GM18511 (cell line): ENCODE data around the gene GRIN1.

ENCODE experiments used
- ATAC-seq: cut with Tn5 transposase; IDR thresholded peaks from one replicate; pipeline ENCODE4 v1.9.1; 2021; ENCODE audit warnings: mild to moderate bottlenecking, moderate library complexity; ENCODE audit not compliant: unreplicated experiment

The GRIN1 gene

DNA sequence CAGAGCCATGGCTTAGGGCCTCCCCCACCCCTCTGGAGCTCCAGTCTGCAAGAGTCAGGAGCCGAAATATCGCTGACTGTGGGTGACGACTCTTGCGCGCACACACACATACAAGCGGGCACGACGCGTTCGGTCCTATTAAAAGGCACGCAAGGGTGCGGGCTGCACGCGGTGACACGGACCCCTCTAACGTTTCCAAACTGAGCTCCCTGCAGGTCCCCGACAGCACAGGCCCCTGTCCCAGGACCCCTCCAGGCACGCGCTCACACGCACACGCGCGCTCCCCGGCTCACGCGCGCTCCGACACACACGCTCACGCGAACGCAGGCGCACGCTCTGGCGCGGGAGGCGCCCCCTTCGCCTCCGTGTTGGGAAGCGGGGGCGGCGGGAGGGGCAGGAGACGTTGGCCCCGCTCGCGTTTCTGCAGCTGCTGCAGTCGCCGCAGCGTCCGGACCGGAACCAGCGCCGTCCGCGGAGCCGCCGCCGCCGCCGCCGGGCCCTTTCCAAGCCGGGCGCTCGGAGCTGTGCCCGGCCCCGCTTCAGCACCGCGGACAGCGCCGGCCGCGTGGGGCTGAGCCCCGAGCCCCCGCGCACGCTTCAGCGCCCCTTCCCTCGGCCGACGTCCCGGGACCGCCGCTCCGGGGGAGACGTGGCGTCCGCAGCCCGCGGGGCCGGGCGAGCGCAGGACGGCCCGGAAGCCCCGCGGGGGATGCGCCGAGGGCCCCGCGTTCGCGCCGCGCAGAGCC, at the start of gene GRIN1:
GRIN1 (plus strand) TSS at position 433 of the 746 bp plus-strand sequence. CDS start 333 bp downstream, outside the sequence.
- no peak for ATAC-seq

DNA sequence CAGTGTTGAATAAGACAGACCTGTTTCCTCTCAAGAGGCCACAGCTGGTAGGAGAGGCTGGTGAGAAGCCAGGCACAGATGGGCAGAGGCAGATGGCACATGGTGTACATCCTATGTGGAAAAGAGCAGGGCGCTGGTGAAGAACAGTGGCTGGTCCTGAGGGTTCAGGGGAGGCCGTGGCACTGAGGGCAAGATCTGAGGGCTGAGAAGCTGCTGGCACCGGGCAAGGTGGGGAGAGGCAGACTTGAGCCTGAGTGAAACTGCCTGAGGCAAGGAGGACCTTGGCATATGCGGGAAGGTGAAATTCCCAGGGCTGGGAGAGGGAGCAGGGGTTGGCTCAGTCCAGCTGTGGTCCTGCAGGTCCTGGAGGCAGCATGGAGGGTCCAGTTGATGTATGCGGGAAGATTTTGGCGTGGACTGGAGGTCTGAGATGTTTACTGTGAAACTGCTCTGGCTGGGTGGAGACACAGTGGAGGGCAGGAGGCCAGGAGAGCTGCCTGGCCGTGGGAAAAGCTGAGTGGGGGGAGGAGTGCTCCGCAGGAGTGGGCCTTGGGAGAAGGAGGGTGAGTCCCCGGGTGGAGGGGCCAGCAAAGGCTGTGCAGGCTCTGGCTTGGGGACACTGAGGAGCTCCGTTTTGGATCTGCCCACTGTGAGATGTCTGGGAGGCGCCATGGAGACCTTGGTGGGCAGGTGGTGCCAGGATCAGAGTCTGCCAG, 49.6 kb upstream of the GRIN1 start:
- ATAC-seq, result no peak

DNA sequence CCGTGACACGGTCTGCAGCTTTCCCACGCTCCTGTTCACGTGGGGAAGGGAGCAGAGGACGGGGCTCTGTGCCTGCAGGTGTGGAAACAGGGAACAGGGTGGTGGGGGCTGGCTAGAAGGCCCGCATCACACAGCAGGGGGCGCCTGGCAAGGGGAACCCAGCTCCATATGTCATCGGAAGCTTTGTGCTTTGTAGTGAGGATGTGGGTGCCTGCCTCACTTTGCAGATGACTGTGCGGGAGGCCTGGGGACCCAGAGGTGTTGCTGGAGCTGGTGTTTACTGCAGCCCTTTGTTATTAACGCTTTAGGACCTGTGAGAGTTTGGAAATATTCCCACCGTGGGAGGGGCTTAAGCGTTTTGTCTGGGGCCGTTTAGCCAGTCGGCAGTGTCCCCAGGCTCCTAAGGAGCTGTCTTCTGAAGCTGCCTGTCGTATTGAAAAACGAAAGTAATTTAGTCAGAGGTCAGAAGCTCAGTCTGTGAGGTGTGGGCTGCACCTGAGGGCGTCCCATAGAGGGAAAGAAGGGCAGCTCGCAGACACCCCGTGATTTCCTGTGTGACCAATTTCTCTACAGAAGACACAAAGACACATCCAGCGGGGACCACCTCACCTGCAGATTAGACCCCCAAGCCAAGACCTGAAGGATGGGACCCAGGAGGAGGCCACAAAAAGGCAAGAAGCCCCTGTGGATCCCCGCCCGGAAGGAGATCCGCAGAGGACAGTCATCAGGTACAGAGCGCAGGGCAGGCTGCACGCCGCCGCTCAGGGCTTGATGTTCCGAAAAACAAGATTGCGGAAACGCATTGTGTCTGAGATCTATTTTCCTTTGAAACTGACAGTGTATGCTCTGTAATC, 43.1 kb upstream of the GRIN1 start:
- ATAC-seq, result peak; percentile 93

DNA sequence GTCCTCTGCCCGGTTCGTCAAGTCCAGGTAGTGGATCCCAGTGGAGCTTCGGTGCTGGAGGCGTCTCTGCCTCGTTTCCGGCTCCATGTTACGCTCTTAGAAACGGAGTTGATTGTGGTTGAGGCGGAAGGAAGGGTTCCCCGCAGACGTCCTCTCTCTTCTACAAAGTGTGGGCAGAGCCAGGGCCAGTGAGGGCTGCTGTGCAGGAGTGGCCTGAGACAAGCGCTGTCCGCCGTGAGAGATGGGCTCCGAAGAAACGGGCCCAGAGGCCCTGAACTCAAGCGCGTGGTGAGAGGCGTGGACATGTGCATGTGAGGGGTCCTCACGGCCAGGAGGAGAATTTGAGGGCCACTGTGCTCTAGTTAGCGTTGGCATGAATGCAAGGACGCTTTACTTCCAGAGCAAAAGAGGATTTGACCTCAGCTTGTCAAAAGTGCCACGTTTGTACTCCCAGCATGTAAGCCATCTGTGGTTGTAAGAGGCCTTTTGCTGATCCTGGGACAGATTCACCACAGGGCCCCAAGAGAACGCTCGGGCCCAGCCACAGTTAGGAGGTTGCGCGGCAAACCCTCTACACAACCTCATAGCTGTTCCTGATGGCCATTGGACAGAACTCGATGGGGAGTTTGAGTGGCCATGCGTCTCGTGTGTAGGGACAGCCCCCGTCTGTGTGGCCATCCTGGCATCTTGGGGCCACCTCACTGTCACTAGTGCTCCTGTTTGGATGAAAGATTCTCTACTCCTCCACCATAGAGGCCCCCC, 42.0 kb upstream of the GRIN1 start:
- no peak for ATAC-seq

DNA sequence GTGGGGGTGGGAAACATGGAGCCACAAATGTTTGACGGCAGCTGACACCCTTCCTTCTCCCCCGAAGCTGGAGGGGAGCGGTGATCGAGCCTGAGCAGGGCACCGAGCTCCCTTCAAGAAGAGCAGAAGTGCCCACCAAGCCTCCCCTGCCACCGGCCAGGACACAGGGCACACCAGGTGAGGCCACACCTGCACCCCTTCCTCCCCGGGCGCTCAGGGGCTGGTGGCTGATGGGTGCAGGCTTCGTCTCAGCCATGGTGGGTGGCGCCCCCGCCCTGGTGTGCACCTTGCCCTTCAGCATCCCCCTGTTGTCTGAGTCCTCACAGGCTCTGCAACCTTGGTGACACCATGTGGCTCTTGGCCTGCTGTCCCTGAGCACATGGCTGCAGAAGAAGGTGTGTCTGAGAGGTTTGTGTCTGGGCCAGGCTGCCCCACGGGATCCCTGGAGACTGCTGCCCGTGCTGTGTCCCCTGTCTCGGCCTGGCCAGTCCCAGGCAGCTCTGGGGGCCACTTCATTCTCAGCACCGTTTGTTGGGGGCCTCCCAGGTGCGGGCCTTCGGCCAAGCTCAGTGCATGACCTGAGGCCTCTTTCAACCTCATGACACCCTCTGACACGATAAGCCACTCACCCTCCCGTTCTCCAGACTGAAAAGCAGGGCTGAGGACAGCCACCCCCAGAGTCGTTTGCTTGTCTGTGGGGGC, 41.0 kb upstream of the GRIN1 start:
- ATAC-seq, result no peak

DNA sequence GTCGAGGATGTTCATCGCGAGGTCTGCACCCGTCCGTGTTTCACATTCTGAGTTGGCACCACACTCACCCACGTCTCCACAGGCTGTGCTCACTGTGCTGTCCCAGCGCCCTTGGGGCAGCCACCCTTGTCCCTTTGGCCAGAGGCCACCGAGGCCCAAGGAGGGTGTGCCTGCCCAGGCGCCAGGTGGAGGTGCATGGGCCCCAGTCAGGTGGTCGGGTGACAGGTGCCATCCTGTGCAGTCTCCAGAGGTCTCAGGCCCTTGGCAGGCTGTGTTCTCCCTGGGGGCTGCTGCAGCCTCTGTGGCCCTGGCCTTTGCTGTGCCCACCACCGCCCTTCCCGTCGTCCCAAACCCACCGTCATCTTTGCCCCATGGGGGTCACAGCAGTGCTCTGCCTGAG, 39.7 kb upstream of the GRIN1 start:
- no peak for ATAC-seq

DNA sequence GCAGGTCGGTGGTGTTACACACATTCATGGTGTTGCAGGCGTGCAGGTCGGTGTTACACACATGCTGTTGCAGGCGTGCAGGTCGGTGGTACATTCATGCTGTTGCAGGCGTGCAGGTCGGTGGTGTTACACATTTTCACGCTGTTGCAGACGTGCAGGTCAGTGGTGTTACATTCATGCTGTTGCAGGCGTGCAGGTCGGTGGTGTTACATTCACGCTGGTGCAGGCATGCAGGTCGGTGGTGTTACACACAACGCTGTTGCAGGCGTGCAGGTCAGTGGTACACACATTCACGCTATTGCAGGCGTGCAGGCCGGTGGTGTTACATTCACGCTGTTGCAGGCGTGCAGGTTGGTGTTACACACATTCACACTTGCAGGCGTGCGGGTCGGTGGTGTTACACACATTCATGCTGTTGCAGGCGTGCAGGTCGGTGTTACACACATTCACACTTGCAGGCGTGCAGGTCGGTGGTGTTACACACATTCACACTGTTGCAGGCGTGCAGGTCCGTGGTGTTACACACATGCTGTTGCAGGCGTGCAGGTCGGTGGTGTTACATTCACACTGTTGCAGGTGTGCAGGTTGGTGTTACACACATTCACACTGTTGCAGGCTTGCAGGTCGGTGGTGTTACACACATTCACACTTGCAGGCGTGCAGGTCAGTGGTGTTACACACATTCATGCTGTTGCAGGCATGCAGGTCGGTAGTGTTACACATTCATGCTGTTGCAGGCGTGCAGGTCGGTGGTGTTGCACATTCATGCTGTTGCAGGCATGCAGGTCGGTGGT, 35.6 kb upstream of the GRIN1 start:
- ATAC-seq, result no peak

DNA sequence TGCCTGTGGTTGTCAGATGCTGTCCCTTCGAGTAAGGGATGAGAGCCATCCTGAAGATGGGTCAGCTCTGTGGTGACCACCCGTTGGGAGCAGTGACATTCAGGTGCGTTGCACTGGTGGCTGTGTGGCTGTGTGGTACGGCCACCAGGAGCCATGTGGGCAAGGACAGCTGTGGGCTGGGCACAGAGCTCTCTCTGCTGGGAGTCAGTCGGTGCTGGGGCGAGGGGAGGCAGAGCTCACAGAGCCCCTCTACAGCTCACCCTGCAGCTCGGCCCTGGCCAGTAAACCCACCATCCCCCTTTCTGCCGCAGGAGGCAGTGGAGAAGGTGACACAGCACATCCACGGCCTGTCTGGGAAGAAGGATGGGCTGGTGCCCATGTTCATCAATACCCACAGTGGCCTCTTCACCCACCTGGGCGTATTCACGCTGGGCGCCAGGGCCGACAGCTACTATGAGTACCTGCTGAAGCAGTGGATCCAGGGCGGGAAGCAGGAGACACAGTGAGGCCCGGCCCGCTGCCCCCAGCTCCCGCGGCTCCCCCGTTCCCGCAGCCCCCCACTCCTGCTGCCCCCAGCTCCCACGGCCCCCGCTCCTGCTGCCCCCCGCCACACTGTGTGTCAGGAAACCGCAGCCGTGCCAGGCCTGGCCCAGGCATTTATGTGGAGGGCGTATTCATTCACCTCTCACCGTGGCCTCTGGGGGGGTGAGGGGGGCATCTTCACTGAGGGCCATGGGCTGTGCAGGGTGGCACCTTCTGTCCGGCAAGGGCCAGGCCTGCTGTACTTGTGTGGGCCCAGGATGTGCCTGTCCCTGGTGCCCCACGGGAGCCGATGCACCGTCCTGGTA, 32.9 kb upstream of the GRIN1 start:
- no peak for ATAC-seq

DNA sequence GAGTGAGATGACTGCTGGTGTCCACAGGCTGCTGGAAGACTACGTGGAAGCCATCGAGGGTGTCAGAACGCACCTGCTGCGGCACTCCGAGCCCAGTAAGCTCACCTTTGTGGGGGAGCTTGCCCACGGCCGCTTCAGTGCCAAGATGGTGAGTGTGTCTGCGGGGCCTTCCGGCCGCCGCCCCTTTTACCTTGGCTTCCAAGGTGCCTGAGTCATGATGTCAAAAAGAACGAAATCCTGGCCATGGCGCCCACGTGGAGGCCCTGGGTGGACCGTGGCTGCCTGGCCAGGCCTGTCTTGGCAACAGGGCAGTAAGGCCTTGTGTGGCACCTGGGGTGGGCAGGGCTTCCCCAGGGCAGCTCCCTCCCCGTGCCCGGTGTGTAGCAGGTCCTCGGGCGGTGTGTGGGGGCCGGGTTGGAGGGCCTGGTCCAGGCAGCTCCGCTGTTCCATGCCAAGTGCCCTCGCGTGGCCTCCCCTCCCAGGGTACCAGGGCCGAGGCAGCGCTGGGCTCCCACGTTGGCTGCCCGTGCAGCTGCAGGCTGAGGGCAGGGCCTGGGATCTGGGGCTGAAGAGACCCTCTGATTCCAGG, 32.2 kb upstream of the GRIN1 start:
- no peak for ATAC-seq

DNA sequence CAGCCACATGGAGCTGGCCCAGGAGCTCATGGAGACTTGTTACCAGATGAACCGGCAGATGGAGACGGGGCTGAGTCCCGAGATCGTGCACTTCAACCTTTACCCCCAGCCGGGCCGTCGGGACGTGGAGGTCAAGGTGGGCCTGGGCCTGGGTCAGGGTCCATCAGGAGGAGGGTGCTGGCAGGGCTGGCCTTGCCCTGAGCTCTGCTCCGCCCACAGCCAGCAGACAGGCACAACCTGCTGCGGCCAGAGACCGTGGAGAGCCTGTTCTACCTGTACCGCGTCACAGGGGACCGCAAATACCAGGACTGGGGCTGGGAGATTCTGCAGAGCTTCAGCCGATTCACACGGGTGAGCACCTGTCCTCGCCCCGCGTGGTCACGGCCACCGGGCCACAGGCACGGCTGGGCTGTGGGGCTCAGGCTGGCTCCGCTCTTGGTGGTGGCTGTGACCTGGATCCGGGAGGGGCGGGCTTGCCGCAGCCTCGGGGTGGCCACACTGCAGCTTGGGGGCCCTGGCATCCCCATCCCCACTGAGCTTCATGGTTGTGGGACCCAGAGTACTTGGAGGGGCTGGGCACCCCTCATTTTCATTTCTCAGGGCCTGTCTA, 31.5 kb upstream of the GRIN1 start:
- ATAC-seq, result no peak

DNA sequence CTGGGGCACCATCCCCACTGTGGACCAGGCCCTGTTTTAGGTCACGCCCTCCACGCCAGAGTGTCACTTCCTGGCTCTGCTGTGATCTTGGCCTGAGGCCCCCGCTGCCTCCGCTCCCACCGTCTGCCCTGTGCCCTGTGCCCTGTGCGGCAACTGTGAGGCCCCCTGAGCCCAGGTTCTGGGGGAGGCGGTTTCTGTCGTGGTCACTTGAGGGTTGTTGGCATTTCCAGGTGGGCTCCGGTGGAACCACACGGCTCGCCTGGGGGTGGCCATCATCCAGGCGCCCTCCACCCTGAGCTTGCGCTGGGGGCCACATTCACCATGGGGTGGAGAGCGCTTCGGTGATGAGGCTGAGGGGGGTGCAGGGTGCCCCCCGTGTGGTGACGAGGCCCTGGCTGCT, 31.0 kb upstream of the GRIN1 start:
- no peak for ATAC-seq

DNA sequence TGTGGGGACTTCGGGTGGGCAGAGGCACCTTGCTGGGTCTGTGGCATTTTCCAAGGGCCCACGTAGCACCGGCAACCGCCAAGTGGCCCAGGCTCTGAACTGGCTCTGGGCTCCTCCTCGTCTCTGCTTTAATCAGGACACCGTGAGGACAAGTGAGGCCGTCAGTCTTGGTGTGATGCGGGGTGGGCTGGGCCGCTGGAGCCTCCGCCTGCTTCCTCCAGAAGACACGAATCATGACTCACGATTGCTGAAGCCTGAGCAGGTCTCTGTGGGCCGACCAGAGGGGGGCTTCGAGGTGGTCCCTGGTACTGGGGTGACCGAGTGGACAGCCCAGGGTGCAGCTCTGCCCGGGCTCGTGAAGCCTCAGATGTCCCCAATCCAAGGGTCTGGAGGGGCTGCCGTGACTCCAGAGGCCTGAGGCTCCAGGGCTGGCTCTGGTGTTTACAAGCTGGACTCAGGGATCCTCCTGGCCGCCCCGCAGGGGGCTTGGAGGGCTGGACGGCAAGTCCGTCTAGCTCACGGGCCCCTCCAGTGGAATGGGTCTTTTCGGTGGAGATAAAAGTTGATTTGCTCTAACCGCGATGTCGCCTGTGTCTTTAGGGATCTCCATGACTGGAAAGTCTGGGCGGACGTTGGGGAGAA, 30.2 kb upstream of the GRIN1 start:
- no peak for ATAC-seq

DNA sequence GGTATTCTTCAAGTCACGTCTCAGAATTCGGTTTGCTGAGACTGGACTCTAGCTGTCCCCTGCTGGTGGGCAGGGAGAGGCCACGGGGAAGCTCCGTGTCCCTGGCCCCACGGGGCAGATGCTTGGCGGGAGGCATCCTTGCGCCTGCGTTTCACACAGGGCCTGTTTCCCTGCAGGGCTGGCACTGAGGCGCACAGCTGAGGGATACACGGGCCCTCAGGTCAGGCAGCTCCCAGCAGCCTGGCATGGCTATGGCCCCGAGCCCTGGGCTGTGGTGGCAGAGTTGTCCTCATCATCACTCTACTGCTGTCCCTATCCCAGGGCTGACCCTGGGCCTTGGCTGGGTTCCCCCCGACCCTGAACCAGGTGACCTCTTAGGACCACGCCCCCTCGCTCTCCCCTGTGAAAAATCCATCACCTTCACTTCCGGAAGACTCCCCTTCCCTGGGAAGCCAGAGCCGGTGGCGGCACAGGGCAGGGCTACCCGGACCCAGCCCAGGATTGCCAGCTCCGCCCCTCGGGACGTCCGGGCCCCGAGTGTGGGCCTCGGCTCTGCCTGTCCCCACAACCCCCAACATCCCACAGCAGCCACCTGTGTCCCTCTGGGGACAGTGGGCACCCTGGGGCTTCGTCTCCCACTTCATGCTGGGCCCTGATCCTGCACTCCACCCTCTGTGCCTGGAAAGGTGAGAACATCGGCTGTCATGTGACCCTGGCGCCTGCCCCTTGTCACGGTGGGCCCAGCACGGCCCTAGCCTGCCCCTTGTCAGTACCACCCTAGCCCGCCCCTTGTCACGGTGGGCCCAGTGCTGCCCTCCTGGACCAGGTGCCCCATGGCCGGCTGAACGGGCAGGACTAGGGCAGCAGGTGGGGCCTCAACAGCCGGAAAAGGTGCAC, 29.5 kb upstream of the GRIN1 start:
- no peak for ATAC-seq

DNA sequence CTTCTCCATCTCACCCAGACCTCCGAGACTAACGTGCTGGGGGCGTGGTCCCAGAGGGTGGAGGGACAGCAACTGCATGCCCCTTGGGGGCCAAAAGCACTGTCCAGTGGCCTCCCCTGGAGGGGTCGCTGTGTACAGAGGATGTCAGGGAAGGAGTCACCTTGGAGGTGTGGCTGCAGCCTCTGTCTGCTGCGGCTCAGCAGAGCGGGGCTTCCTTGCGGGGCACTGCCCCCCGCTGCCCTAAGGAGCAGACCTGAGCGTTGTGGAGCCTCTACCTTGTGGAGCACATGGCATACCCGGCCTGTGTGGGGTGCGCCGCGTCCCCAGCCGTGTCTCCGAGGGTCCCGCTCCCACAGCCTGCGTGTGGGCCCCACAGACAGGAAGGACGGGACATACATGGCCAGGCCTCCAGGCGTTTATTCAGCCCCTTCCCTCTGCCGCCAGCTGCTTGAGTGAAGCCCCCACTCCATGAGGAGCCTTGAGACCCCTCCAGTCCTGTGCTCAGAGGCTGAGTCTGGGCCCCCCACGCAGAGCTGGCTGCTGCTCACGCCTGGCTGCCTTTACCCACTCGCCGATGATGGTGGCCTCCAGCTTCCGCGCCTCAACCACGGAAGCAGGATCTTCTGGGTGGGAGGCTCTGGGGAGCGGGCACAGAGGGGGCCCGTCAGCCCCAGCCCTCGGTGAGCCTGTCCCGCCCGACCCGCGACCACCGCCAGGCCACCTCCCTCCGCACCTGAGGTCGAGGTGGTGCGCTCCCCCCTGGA, 28.6 kb upstream of the GRIN1 start:
- no peak for ATAC-seq
